Measurements from ENCODE around the gene CACNA1H. TPM values are rescaled to one million over a fixed set of nuclear protein-coding genes. Genes with fewer than 3 reads are reported as not detected.
A peak's percentile ranks its signal among the peaks of the same experiment; 100 is the strongest.

The CACNA1H gene
- total RNA-seq, 4 donors from 2014 or later = 225 to 361 (median 259) TPM

DNA sequence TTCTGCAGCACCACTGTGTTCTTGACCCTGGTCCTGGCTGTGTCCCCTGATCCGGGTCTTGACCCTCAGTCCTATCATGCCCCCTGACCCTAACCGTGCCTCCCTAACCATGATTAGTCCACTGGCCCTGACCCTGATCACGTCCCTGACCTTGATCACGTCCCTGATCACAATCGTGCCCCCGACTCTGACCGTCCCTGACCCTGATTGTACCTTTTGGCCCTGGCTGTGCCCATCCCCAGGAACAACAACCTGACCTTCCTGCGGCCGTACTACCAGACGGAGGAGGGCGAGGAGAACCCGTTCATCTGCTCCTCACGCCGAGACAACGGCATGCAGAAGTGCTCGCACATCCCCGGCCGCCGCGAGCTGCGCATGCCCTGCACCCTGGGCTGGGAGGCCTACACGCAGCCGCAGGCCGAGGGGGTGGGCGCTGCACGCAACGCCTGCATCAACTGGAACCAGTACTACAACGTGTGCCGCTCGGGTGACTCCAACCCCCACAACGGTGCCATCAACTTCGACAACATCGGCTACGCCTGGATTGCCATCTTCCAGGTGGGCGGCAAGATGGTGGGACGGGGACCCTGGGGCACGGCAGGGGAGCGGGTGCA, 47.2 kb downstream of the CACNA1H start:
- H3K4me3 ChIP-seq = no peak overlapping the region
- H3K27ac ChIP-seq (replicated peaks in 1 of 4) = no peak overlapping the region
- intact Hi-C loops (cut with DNase I) = no loop called here
- no peak for DNase-seq (ENCODE audit: extremely low spot score)
- H3K36me3 ChIP-seq = peaks cover 0 to 78% (median 59%) of the 10 kb centered on the region in 4 donors
- no peaks in the 10 kb centered on the region for H3K9me3 ChIP-seq
- H3K27me3 ChIP-seq = no peaks in the 10 kb centered on the region
- H3K4me1 ChIP-seq = peaks cover 0 to 20% (median 12%) of the 10 kb centered on the region in 4 donors
- TF ChIP-seq EP300 (IDR thresholded peaks at IDR 0.05) = no peak
- 85% methylated on average over 32 of the region's 38 CpGs for WGBS

DNA sequence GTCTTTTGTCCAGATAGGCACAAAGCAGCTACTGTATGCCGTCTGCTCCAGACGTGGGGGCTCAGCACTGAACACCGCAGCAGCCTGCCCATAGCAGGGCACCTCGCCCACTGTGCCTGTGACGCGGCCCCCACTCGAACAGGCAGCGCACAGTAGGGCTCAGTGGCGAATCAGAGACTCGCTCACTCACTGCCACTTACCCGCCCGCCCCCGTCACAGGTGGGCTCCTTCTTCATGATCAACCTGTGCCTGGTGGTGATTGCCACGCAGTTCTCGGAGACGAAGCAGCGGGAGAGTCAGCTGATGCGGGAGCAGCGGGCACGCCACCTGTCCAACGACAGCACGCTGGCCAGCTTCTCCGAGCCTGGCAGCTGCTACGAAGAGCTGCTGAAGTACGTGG, 48.5 kb downstream of the CACNA1H start:
- WGBS = 87% methylated on average over 23 of the region's 25 CpGs
- intact Hi-C loops (cut with DNase I) = no loop called here
- Histone ChIP-seq H3K27me3 (no peaks in the 10 kb centered on the region), H3K27ac (replicated peaks in 1 of 4) (no peak overlapping the region), H3K4me3 (no peak overlapping the region), H3K4me1 (peaks cover 0 to 13% (median 6%) of the 10 kb centered on the region in 4 donors), H3K9me3 (no peaks in the 10 kb centered on the region), H3K36me3 (peaks cover 0 to 82% (median 66%) of the 10 kb centered on the region in 4 donors)
- no peak for TF ChIP-seq POLR2A (IDR thresholded peaks at IDR 0.05; ENCODE audit: low read depth)
- no peak for TF ChIP-seq CTCF (IDR thresholded peaks at IDR 0.05)
- no peak for TF ChIP-seq POLR2AphosphoS5 (IDR thresholded peaks at IDR 0.05)
- TF ChIP-seq EP300 (IDR thresholded peaks at IDR 0.05) = no peak
- no peak for DNase-seq (ENCODE audit: extremely low spot score)

DNA sequence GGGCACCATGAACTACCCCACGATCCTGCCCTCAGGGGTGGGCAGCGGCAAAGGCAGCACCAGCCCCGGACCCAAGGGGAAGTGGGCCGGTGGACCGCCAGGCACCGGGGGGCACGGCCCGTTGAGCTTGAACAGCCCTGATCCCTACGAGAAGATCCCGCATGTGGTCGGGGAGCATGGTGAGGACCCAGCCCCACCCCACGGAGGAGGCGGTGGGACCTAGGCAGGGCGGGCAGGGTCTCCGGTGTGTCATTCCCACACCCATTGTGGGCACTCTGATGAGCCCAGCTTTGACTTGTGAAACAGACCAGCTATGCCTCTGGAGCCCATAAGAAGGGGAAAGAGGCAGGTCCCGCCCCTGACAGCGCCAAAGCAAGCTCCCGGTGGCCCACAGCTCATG, 49.4 kb downstream of the CACNA1H start:
- Histone ChIP-seq H3K4me3 (no peak overlapping the region), H3K27ac (replicated peaks in 1 of 4) (peak overlapping the region in 1 of 4 donors; percentile 10), H3K4me1 (peaks cover 0 to 6% (median under 1%) of the 10 kb centered on the region in 4 donors), H3K9me3 (no peaks in the 10 kb centered on the region), H3K36me3 (peaks cover 0 to 88% (median 71%) of the 10 kb centered on the region in 4 donors), H3K27me3 (no peaks in the 10 kb centered on the region)
- WGBS = 93% methylated on average over 10 of the region's 18 CpGs
- intact Hi-C loops (cut with DNase I) = no loop called here
- no peak for TF ChIP-seq POLR2A (IDR thresholded peaks at IDR 0.05; ENCODE audit: low read depth)
- no peak for TF ChIP-seq POLR2AphosphoS5 (IDR thresholded peaks at IDR 0.05)
- no peak for TF ChIP-seq CTCF (IDR thresholded peaks at IDR 0.05)
- TF ChIP-seq EP300 (IDR thresholded peaks at IDR 0.05) = no peak
- no peak for DNase-seq (ENCODE audit: extremely low spot score)

- no peaks in the 10 kb centered on the region for H3K4me1 ChIP-seq
- intact Hi-C loops (cut with DNase I) = no loop called here
- H3K27me3 ChIP-seq = no peaks in the 10 kb centered on the region
- no peak for DNase-seq (ENCODE audit: extremely low spot score)
- no peak overlapping the region for H3K4me3 ChIP-seq
- H3K36me3 ChIP-seq = peaks cover 0 to 100% (median 91%) of the 10 kb centered on the region in 4 donors
- peak overlapping the region in 1 of 4 donors; percentile 33 for H3K27ac ChIP-seq (replicated peaks in 1 of 4)
- 78% methylated on average over 9 of the region's 21 CpGs for WGBS
- TF ChIP-seq POLR2A (IDR thresholded peaks at IDR 0.05; ENCODE audit: low read depth) (no peak), EP300 (IDR thresholded peaks at IDR 0.05) (no peak), POLR2AphosphoS5 (IDR thresholded peaks at IDR 0.05) (no peak), CTCF (IDR thresholded peaks at IDR 0.05) (no peak)
- no peaks in the 10 kb centered on the region for H3K9me3 ChIP-seq
Observed at GRCh38 chr16:1204933-1205332, 52.0 kb downstream of the CACNA1H start.

DNA sequence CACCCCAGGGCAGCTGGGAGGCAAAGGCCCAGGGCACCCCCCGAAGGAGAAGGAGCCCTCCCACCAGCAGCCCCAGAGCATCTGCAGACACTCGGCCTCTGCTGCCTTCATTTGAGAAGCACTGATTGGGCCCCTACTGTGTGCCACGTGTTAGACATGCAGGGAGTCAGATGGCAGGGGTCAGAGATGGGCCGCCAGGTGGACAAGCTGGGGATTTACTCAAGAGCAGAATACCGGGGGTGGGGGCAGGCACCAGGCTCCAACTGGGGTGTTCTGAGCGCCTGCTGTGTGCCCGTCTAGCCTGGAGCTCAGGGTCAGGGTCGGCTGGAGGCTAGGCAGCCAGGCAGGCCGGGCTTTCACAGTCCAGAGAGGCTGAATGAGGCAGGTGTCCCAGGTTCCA, 53.4 kb downstream of the CACNA1H start:
- intact Hi-C loops (cut with DNase I) = no loop called here
- no peak for DNase-seq (ENCODE audit: extremely low spot score)
- H3K27ac ChIP-seq (replicated peaks in 1 of 4) = no peak overlapping the region
- no peak overlapping the region for H3K4me3 ChIP-seq
- peaks cover 0 to 100% (median 91%) of the 10 kb centered on the region in 4 donors for H3K36me3 ChIP-seq
- no peak for TF ChIP-seq CTCF (IDR thresholded peaks at IDR 0.05)
- 70% methylated on average over 4 of the region's 9 CpGs for WGBS
- no peaks in the 10 kb centered on the region for H3K4me1 ChIP-seq
- H3K9me3 ChIP-seq = no peaks in the 10 kb centered on the region
- H3K27me3 ChIP-seq = no peaks in the 10 kb centered on the region
